SU-DHL-6 (cell line): ENCODE data around the gene MINDY4B.

ENCODE experiments used
- H2AFZ ChIP-seq: fragments of 200-600 bp; sonication (generic); 2 replicates; pipeline ENCODE4 v1.6.1; 2014; ENCODE audit warnings: low read depth, mild to moderate bottlenecking, moderate library complexity, mixed read lengths, antibody characterized with exemption, low read length; ENCODE audit not compliant: severe bottlenecking
- H3F3A ChIP-seq: fragments of 200-600 bp; shearing (Covaris generic); 2 replicates; pipeline ENCODE4 v1.6.0; 2016; ENCODE audit warnings: antibody characterized with exemption, mild to moderate bottlenecking; ENCODE audit not compliant: insufficient read depth
- H3K27ac ChIP-seq: fragments of 200-600 bp; sonication (generic); 2 replicates; pipeline ENCODE4 v1.5.1; 2016; ENCODE audit warnings: low read depth, mild to moderate bottlenecking, low read length, moderate library complexity, mixed read lengths
- H3K27me3 ChIP-seq: fragments of 200-600 bp; sonication (generic), shearing (Covaris generic); 2 replicates; pipeline ENCODE4 v1.6.0; 2014; ENCODE audit warnings: mild to moderate bottlenecking, low read length
- H3K36me3 ChIP-seq: fragments of 200-600 bp; sonication (generic); 2 replicates; pipeline ENCODE4 v1.6.1; 2014; ENCODE audit warnings: mild to moderate bottlenecking, low read length, mixed read lengths
- H3K4me2 ChIP-seq: fragments of 300-600, 200-600 bp; shearing (Covaris generic), sonication (generic); 2 replicates; pipeline ENCODE4 v1.6.0; 2014; ENCODE audit warnings: low read length, low read depth, mild to moderate bottlenecking; ENCODE audit not compliant: poor library complexity, severe bottlenecking
- H3K4me3 ChIP-seq: fragments of 200-600 bp; sonication (generic); 2 replicates; pipeline ENCODE4 v1.5.1; 2014; ENCODE audit warnings: antibody characterized with exemption, low read length, mild to moderate bottlenecking, mixed read lengths; ENCODE audit not compliant: insufficient read depth, poor library complexity, severe bottlenecking
- H3K79me2 ChIP-seq: fragments of 200-600 bp; sonication (generic); 2 replicates; pipeline ENCODE4 v1.6.1; 2014; ENCODE audit warnings: mild to moderate bottlenecking, low read length, moderate library complexity; ENCODE audit not compliant: insufficient read depth
- H3K9ac ChIP-seq: fragments of 200-600 bp; sonication (generic); 2 replicates; pipeline ENCODE4 v1.7.0; 2014; ENCODE audit warnings: mild to moderate bottlenecking, low read length
- H3K9me2 ChIP-seq: fragments of 200-600 bp; sonication (generic); replicated peaks from 2 replicates; pipeline ENCODE4 v1.6.1; 2014; ENCODE audit warnings: low read length; ENCODE audit not compliant: insufficient read depth
- H3K9me3 ChIP-seq: fragments of 200-600 bp; sonication (generic); 2 replicates; pipeline ENCODE4 v1.6.1; 2014; ENCODE audit warnings: low read length, mixed read lengths; ENCODE audit not compliant: insufficient read depth
- H4K20me1 ChIP-seq: fragments of 200-600 bp; sonication (generic); 2 replicates; pipeline ENCODE4 v1.6.1; 2014; ENCODE audit warnings: low read depth, mild to moderate bottlenecking, antibody characterized with exemption, low read length, moderate library complexity, mixed read lengths
- EZH2phosphoT487 ChIP-seq: fragments of 200-600 bp; sonication (generic), shearing (Covaris generic); conservative IDR thresholded peaks from 2 replicates; pipeline ENCODE4 v1.6.1; 2018; ENCODE audit warnings: mild to moderate bottlenecking, antibody characterized with exemption, low read length, moderate library complexity, mixed read lengths
- TF ChIP-seq, protein P1 (sequence below): fragments of 200-600 bp; sonication (generic); IDR thresholded peaks from one replicate; pipeline ENCODE4 v1.5.1; 2017; ENCODE audit warnings: antibody characterized with exemption, mild to moderate bottlenecking, low read length, moderate library complexity; ENCODE audit not compliant: insufficient read depth, poor library complexity, severe bottlenecking

The MINDY4B gene

DNA sequence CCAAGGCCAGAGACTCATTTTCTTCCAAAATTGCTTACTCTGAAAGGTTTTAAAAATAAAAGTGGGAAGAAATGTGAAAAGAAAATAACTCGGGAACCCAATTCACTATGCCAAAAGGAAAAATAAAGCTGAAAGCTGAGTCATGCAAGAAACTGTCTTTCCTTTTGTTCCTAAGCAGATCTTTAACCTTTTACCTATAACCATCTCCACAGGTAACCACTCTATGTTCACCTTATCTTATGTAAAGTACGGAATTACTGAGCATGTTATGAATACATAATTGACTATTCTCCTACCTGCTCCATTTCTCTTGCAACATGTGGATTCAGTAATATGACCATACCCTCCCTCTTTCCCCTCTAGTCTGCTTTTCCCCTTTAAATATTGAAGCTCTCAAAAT, 62.0 kb downstream of the MINDY4B start:
- H2AFZ ChIP-seq = no peak overlapping the region
- no peaks in the 10 kb centered on the region for H3K9me2 ChIP-seq
- no peak for TF ChIP-seq EZH2phosphoT487
- TF ChIP-seq, protein P1, sequence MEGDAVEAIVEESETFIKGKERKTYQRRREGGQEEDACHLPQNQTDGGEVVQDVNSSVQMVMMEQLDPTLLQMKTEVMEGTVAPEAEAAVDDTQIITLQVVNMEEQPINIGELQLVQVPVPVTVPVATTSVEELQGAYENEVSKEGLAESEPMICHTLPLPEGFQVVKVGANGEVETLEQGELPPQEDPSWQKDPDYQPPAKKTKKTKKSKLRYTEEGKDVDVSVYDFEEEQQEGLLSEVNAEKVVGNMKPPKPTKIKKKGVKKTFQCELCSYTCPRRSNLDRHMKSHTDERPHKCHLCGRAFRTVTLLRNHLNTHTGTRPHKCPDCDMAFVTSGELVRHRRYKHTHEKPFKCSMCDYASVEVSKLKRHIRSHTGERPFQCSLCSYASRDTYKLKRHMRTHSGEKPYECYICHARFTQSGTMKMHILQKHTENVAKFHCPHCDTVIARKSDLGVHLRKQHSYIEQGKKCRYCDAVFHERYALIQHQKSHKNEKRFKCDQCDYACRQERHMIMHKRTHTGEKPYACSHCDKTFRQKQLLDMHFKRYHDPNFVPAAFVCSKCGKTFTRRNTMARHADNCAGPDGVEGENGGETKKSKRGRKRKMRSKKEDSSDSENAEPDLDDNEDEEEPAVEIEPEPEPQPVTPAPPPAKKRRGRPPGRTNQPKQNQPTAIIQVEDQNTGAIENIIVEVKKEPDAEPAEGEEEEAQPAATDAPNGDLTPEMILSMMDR = no peak
- no peak overlapping the region for H3K27ac ChIP-seq
- H3K27me3 ChIP-seq = no peaks in the 10 kb centered on the region
- H4K20me1 ChIP-seq = no peaks in the 10 kb centered on the region
- H3K4me3 ChIP-seq = no peak overlapping the region
- H3K36me3 ChIP-seq = no peaks in the 10 kb centered on the region
- H3K9ac ChIP-seq = no peak overlapping the region
- H3K4me2 ChIP-seq = no peak overlapping the region
- H3K9me3 ChIP-seq = no peaks in the 10 kb centered on the region
- no peaks in the 10 kb centered on the region for H3K79me2 ChIP-seq
- no peaks in the 10 kb centered on the region for H3F3A ChIP-seq

DNA sequence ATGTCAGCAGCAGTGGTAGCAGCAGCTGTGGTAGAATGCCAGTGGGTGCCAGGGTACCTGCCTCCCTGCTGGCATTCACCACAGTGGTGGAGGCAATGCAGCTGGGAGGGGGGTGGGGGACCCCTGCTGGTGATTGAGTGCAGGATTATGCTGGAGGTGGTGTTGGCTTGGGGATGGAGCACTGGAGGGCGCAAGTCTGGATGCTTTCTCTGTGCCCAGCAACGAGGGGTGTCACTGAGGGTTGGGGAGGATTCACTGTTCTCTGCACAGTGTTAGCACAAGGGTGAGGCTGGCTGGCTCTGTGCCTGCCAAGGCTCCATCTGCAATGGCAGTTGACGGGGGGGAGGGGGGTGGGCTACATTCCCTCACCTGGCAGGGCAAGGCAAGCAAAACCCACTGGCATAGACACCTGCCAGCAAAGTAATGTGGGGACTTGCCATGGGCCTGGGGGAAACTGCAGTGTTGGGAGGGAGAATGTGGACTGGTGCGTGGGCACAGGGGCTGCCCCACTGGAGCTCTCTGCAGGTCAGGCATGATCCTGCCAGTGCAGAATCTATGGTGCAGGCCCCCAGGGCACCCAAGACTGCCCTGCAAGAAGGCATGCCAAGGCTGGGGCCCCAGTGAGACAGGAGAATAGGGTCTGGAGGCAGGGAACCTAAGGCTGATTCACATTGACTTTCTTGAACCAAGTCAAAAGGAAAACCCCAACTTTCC, 64.3 kb downstream of the MINDY4B start:
- Histone ChIP-seq H3K36me3 (no peaks in the 10 kb centered on the region), H3K79me2 (no peaks in the 10 kb centered on the region), H3F3A (no peaks in the 10 kb centered on the region), H3K9me2 (no peaks in the 10 kb centered on the region), H4K20me1 (no peaks in the 10 kb centered on the region), H3K4me3 (no peak overlapping the region), H3K9me3 (no peaks in the 10 kb centered on the region), H3K4me2 (no peak overlapping the region), H3K27me3 (no peaks in the 10 kb centered on the region), H3K27ac (no peak overlapping the region), H2AFZ (no peak overlapping the region), H3K9ac (no peak overlapping the region)
- TF ChIP-seq, protein P1 = no peak
- TF ChIP-seq EZH2phosphoT487 = no peak

DNA sequence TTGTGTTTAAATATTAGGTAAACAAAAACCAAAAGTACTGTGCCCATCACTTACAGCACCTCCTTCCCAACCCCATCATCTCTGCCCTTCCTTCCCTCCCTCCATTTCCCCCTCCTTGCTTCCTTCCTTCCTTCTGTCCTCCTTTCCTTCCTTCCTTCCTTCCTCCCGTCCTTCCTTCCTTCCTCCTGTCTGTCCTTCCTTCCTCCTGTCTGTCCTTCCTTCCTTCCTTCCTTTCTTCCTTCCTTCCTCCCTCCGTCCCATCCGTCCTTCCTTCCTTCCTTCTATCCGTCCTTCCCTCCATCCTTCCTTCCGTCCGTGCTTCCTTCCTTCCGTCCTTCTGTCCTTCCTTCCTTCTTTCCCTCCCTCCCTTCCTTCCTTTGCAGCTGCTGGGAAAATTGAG, 74.5 kb downstream of the MINDY4B start:
- Histone ChIP-seq H3K27me3 (no peaks in the 10 kb centered on the region), H3K27ac (no peak overlapping the region), H3K36me3 (no peaks in the 10 kb centered on the region), H4K20me1 (no peaks in the 10 kb centered on the region), H3F3A (no peaks in the 10 kb centered on the region), H3K4me3 (no peak overlapping the region), H3K4me2 (no peak overlapping the region), H3K9me3 (no peaks in the 10 kb centered on the region), H2AFZ (no peak overlapping the region), H3K9ac (no peak overlapping the region), H3K79me2 (no peaks in the 10 kb centered on the region), H3K9me2 (no peaks in the 10 kb centered on the region)
- TF ChIP-seq EZH2phosphoT487 = no peak
- TF ChIP-seq, protein P1 = no peak
